HG03196 (cell line): Measurements from ENCODE around the gene UGDH.
"Not testable (repeated sequence)": the region's sequence is repeated elsewhere in the genome, so short reads cannot be mapped to it uniquely, and the experiment has no call there.

Experiments used
- ATAC-seq: cut with Tn5 transposase; IDR thresholded peaks from one replicate; pipeline ENCODE4 v1.9.1; 2021; ENCODE audit not compliant: unreplicated experiment

The UGDH gene

DNA sequence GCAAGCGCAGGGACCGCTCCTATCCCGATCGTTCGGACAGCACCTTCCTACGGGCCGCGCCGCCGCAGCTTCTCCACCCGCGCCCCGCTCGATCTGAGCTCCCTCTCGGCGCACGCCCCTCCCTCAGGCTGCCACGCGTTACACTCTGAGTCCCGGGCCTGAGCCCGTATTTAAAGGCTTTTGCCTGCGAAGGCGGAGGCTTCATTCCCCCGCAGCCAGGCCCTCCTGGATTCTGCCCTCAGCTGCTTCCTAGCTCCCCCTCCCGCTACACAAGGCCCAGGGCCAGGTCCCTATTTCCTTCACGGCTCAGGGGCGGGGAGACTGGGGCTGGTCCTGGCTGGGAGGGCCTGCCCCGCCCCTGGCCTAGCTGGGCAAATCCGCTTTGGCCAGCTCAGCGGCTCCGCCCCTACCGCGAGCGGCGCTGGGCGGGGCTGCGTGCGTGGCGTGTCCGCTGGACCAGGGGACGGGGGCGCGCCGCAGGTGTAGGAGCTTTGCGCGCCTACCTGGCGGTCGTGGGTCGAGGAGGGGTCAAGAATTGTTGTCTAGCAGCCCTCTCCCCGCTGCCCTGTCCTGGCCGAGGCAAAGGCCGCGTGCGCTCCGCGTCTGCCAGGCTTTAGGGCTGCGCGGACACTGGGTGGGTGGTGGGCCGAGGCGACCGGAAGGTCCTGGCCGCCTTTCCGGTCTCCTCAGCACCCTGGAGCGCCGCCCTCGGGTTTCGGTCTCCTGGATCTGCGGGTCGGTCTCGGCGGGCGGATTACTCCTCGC lies at the start of gene UGDH:
UGDH (minus strand) TSS at position 144 of the 765 bp plus-strand sequence. CDS start 5,927 bp downstream, outside the sequence.
- peak; percentile 97 for ATAC-seq

DNA sequence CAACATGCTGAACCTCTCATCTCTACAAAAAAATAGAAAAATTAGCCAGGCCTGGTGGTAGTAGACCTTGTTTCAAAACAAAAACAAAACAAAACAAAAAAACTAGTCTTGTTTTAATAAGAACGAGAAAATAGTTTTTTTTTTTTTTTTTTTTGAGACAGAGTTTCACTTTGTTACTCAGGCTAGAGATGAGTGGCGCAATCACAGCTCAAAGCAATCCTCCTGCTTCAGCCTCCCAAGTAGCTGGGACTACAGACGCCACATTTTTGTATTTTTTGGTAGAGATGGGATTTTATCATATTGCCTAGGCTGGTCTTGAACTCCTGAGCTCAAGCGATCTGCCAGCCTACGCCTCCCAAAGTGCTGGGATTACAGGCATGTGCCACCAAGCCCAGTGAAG lies 47.7 kb upstream of the UGDH start:
- no peak for ATAC-seq

DNA sequence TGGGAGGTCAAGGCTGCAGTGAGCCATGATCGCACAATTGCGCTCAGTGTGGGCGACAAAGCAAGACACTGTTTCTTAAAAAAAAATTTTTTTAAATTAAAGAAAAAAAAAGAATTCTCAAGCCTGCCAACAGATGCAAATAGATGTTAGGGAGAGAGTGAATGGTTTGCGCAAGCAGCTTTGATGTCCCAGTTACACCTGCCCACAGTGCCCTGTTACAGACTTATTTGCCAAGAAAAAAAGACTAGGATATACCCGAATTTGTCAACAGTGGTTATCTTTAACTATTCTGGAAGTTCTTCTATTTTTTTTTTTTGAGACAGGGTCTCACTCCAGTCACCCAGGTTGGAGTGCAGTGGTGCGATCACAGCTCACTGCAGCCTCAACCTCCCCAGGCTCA lies 44.3 kb upstream of the UGDH start:
- ATAC-seq = no peak

DNA sequence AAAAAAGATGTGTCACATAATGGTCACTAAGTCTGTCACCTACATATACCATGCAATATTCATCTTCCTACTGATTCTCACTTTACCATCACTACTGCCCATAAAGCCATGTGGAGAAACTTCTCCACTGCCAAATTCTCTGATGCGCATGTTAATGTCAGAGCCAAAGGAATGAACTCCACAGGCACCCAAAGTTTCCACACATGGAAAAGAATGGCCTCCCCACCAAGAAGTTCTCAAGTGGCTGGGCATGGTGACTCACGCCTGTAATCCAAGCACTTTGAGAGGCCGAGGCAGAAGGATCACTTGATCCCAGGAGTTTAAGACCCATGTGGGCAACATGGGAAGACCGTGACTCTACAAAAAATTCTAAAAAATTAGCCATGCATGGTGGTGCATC lies 43.8 kb upstream of the UGDH start:
- ATAC-seq = no peak

GRCh38 chr4:39569209-39569608 lies 42.0 kb upstream of the UGDH start:
- no peak for ATAC-seq

DNA sequence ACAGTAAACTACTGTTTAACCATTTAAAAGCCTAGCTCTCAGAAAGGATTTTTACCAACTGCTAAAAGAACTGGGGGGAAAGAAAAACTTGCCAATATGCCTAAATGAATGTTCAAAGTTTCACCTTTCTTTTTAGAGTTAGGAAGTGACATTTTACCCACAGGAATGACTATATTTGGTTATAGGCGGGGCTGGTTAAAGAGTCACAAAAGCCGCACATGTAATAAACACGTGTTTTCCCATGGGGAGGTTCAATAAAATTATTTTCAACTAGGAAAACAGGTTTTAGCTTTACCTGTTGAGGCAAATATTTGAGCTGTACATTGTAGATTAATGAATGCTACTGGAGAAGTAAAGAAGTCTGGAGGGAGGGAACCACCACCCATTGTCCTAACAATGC lies 41.6 kb upstream of the UGDH start:
- no peak for ATAC-seq

GRCh38 chr4:39565878-39566600 lies 38.8 kb upstream of the UGDH start:
- no peak for ATAC-seq

- ATAC-seq = no peak
Measured at GRCh38 chr4:39563346-39563847, 36.2 kb upstream of the UGDH start.

DNA sequence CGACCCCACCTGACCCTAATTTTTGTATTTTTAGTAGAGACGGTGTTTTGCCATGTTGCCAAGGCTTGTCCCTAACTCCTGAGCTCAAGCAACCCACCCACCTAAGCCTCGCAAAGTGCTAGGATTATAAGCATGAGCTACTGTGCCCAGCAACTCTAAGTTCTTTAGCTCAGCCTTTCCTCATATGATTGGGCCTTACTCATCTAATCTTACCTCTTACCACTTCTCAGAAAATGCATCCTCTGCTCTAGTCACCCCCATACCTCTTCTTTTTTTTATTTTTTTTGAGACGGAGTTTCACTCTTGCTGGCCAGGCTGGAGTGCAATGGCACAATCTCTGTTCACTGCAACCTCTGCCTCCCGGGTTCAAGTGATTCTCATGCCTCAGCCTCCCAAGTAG lies 35.6 kb upstream of the UGDH start:
- no peak for ATAC-seq

DNA sequence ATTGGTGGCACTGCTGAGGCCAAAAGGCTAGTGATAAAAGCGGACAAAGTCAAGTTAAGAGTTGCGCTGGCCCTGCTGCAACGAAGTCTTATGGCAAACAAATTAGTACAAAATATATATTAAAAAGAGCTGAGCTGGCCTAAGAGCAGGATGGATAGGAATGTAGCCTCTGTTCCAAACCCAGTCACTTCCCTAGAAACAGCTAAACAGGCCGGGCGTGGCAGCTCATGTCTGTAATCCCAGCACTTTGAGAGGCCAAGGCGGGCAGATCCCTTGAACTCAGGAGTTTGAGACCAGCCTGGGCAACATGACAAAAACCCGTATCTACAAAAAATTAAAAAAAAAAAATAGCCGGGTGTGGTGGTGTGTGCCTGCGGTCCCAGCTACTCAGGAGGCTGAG lies 32.4 kb upstream of the UGDH start:
- no peak for ATAC-seq

DNA sequence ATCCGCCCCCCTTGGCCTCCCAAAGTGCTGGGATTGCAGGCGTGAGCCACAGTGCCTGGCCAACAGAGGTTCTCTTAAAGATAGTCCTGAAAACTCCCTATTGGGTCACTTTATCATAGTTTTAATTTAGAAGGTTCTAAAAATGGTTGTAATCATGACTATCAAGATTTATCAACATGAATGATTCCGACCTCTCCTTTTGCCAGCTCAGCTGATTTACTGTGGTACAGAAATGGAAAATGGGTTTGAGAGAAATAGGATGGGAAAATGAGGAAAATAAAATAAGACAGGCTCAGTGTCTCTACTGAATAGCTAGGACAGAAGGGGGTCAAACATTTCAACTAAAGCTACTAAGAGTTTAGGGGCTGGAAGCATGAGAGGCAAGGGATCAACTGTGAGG lies 28.2 kb upstream of the UGDH start:
- no peak for ATAC-seq

- ATAC-seq = no peak
Measured at GRCh38 chr4:39548425-39549067, 21.3 kb upstream of the UGDH start.

GRCh38 chr4:39544580-39545315 lies 17.5 kb upstream of the UGDH start:
- ATAC-seq = no peak

- ATAC-seq = not testable (repeated sequence)
Measured at GRCh38 chr4:39544080-39544479, 16.8 kb upstream of the UGDH start.

GRCh38 chr4:39543034-39543433 lies 15.8 kb upstream of the UGDH start:
- no peak for ATAC-seq

- ATAC-seq = no peak
Measured at GRCh38 chr4:39542611-39543012, 15.4 kb upstream of the UGDH start.

GRCh38 chr4:39541987-39542610 lies 14.9 kb upstream of the UGDH start:
- no peak for ATAC-seq

DNA sequence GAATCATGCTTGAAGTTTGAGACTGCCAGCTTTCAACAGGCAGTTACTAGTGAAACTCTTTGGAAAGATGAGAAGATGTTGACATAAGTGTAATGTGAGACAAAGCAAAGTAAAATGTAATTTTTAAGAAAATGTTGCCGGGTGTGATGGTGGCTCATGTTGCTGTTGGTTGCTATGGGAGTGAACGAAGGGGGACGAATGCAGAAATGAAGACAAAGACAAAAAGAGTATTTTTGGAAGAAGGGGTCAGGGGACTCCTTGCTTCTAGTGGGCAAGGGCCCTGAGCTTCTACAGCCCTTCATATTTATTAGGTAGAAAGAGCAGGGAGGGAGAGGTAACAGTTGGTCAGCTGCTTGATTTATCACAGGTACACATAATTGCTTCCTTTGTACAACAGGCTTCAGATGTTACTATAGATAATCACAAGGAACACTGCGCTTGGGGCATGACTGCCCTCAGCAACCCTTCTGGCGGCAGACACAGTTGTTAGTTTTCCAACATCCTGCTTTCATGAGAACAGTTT lies 11.9 kb upstream of the UGDH start:
- ATAC-seq = no peak

- no peak for ATAC-seq
Measured at GRCh38 chr4:39533541-39533940, 6.3 kb upstream of the UGDH start.

GRCh38 chr4:39532237-39532636 lies 5.0 kb upstream of the UGDH start:
- not testable (repeated sequence) for ATAC-seq
